GM23248 (cell line): Measurements from ENCODE around the gene CPEB1.

ENCODE experiments used
- EZH2 ChIP-seq: fragments of 200-600 bp; sonication (generic); IDR thresholded peaks from 2 replicates; pipeline ENCODE4 v1.6.1; 2018; ENCODE audit warnings: antibody characterized with exemption, mild to moderate bottlenecking; ENCODE audit not compliant: insufficient read depth, poor library complexity, severe bottlenecking
- EZH2phosphoT487 ChIP-seq: fragments of 200-600 bp; sonication (generic); IDR thresholded peaks from 2 replicates; pipeline ENCODE4 v1.6.1; 2018; ENCODE audit warnings: antibody characterized with exemption, moderate library complexity, mild to moderate bottlenecking, low read depth; ENCODE audit not compliant: insufficient read depth

DNA sequence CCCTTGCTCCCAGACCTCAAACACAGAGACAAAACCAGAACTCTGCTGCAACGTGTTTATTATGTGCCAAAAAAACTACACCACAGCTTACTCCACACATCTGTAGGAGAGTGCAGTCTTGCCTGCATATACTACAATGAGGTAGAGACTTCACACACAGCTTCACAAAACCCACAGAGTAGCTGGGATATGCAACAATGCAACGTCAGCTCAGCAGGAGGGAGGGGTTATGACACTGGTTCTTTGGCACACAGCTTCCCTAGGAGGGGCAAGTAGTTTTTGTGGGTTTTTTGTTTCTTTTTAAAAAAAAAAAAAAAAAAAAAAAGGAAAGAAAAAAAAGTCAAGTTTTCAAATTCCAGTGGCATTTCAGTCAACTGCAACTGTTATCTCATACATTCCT lies 104.0 kb downstream of the CPEB1 start:
- TF ChIP-seq EZH2 (no peak), EZH2phosphoT487 (no peak)
